Neural cell (in vitro differentiated cells): ENCODE results near the gene PCDH9. TPM values are rescaled to one million over a fixed set of nuclear protein-coding genes. Genes with fewer than 3 reads are reported as not detected.
A peak's percentile ranks its signal among the peaks of the same experiment; 100 is the strongest.

ENCODE experiments used
- H2AFZ ChIP-seq: fragments of 200-600, 300-800 bp; sonication (generic), shearing (Covaris generic); 2 replicates; pipeline ENCODE4 v1.6.0; 2014; ENCODE audit warnings: low read depth, mild to moderate bottlenecking, antibody characterized with exemption, low read length, moderate library complexity
- H3F3A ChIP-seq: fragments of 200-600 bp; shearing (Covaris generic); 2 replicates; pipeline ENCODE4 v1.6.1; 2016; ENCODE audit warnings: mild to moderate bottlenecking, moderate library complexity, mixed read lengths, antibody characterized with exemption, low read length; ENCODE audit not compliant: insufficient read depth, poor library complexity, severe bottlenecking
- H3K27ac ChIP-seq: fragments of 200-600, 300-800 bp; sonication (generic), shearing (Covaris generic); 2 replicates; pipeline ENCODE4 v1.5.1; 2014; ENCODE audit warnings: mild to moderate bottlenecking, low read length, moderate library complexity
- H3K27me3 ChIP-seq: fragments of 300-800, 200-600 bp; sonication (generic), shearing (Covaris generic); 2 replicates; pipeline ENCODE4 v1.6.0; 2014; ENCODE audit warnings: mild to moderate bottlenecking, low read depth, low read length, moderate library complexity; ENCODE audit not compliant: insufficient read depth
- H3K36me3 ChIP-seq: fragments of 300-800, 200-600 bp; sonication (generic), shearing (Covaris generic); 2 replicates; pipeline ENCODE4 v1.5.1; 2014; ENCODE audit warnings: mild to moderate bottlenecking, antibody characterized with exemption, low read length, moderate library complexity; ENCODE audit not compliant: insufficient read depth
- H3K4me2 ChIP-seq: fragments of 300-800, 200-600 bp; sonication (generic), shearing (Covaris generic); 2 replicates; pipeline ENCODE4 v1.6.0; 2014; ENCODE audit warnings: mild to moderate bottlenecking, low read length
- H3K4me3 ChIP-seq: fragments of 300-800, 200-600 bp; sonication (generic), shearing (Covaris generic); 2 replicates; pipeline ENCODE4 v1.5.1; 2014; ENCODE audit warnings: mild to moderate bottlenecking, low read length, moderate library complexity
- H3K79me2 ChIP-seq: fragments of 200-600 bp; shearing (Covaris generic); replicated peaks from 2 replicates; pipeline ENCODE4 v1.6.0; 2014; ENCODE audit warnings: mild to moderate bottlenecking, low read length, moderate library complexity; ENCODE audit not compliant: insufficient read depth
- H3K9ac ChIP-seq: fragments of 300-800, 200-600 bp; sonication (generic), shearing (Covaris generic); 2 replicates; pipeline ENCODE4 v1.6.1; 2016; ENCODE audit warnings: mild to moderate bottlenecking, low read length, mixed read lengths
- H3K9me2 ChIP-seq: fragments of 200-600 bp; shearing (Covaris generic); 2 replicates; pipeline ENCODE4 v1.6.1; 2016; ENCODE audit warnings: mild to moderate bottlenecking, low read length, mixed read lengths; ENCODE audit not compliant: insufficient read depth
- H3K9me3 ChIP-seq: fragments of 200-600, 300-800 bp; sonication (generic), shearing (Covaris generic); 2 replicates; pipeline ENCODE4 v1.6.1; 2016; ENCODE audit warnings: mild to moderate bottlenecking, mixed run types, low read length, moderate library complexity, mixed read lengths
- H4K20me1 ChIP-seq: fragments of 200-600 bp; shearing (Covaris generic); 2 replicates; pipeline ENCODE4 v1.6.1; 2016; ENCODE audit warnings: mild to moderate bottlenecking, mixed run types; ENCODE audit not compliant: insufficient read depth
- EP300 ChIP-seq: fragments of 450-650 bp; conservative IDR thresholded peaks from 2 replicates; pipeline ENCODE4 v1.6.1; 2014; ENCODE audit warnings: antibody characterized with exemption, mild to moderate bottlenecking, moderate library complexity; ENCODE audit not compliant: poor library complexity, severe bottlenecking
- EZH2 ChIP-seq: fragments of 200-600, 300-800 bp; shearing (Covaris generic), sonication (generic); IDR thresholded peaks from 2 replicates; pipeline ENCODE4 v1.6.1; 2014; ENCODE audit warnings: antibody characterized with exemption, low read length, borderline replicate concordance, mild to moderate bottlenecking; ENCODE audit not compliant: insufficient read depth, poor library complexity, severe bottlenecking
- MXI1 ChIP-seq: fragments of 450-650 bp; conservative IDR thresholded peaks from 2 replicates; pipeline ENCODE4 v1.6.1; 2014; ENCODE audit warnings: antibody characterized with exemption, mild to moderate bottlenecking; ENCODE audit not compliant: poor library complexity, severe bottlenecking
- POLR2AphosphoS5 ChIP-seq: IDR thresholded peaks from 2 replicates; pipeline ENCODE4 v1.6.1; 2012
- RAD21 ChIP-seq: fragments of 450-650 bp; conservative IDR thresholded peaks from 2 replicates; pipeline ENCODE4 v1.6.1; 2014; ENCODE audit warnings: antibody characterized with exemption, mild to moderate bottlenecking, moderate library complexity
- SMC3 ChIP-seq: fragments of 450-650 bp; conservative IDR thresholded peaks from 2 replicates; pipeline ENCODE4 v1.6.1; 2014; ENCODE audit warnings: antibody characterized with exemption, mild to moderate bottlenecking, moderate library complexity; ENCODE audit not compliant: poor library complexity
- TAF1 ChIP-seq: IDR thresholded peaks from 2 replicates; pipeline ENCODE4 v1.6.1; 2012; ENCODE audit warnings: low read depth
- polyA plus RNA-seq: library from polyadenylated mRNA; depleted of rRNA; stranded (reverse); fragments of >200 nt; gene quantifications from 2 replicates; pipeline ENCODE4 v1.2.3, GENCODE V29; 2014
- TF ChIP-seq, protein P1 (sequence below): IDR thresholded peaks from 2 replicates; pipeline ENCODE4 v1.6.1; 2012; ENCODE audit warnings: borderline replicate concordance
- TF ChIP-seq, protein P2 (sequence below): fragments of 450-650 bp; IDR thresholded peaks from 2 replicates; pipeline ENCODE4 v1.5.1; 2014; ENCODE audit warnings: antibody characterized with exemption, mild to moderate bottlenecking, moderate library complexity; ENCODE audit not compliant: poor library complexity, severe bottlenecking

Gene PCDH9
- polyA plus RNA-seq, 1 donor from 2014 or later: 4.6 TPM

DNA sequence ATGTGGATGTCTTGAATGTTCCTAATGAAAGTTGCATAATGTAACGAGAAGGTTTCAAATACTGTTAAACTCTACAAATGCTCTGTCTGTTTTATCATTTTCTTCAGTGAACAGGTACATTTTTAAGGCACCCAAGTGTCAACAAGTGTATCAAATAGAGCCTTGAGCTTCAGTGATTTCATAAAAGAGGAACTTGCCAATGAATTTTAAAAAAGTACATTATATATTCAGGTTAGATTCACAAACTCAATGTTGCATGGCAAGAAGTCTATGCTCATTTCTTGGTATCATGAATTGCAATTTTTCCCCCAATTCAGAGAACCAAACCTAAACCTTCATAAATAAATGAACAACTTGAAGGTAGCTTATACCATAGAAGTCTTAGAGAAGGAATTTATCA is 838.8 kb downstream of the PCDH9 start:
- H3K9ac ChIP-seq: no peak overlapping the region
- no peaks in the 10 kb centered on the region for H4K20me1 ChIP-seq
- H3K27ac ChIP-seq: no peak overlapping the region
- H3K4me3 ChIP-seq: no peak overlapping the region
- H3K4me2 ChIP-seq: no peak overlapping the region
- H3F3A ChIP-seq: no peaks in the 10 kb centered on the region
- no peaks in the 10 kb centered on the region for H3K36me3 ChIP-seq
- no peak for TF ChIP-seq POLR2AphosphoS5
- TF ChIP-seq EZH2: no peak
- TF ChIP-seq RAD21: no peak
- no peaks in the 10 kb centered on the region for H3K9me3 ChIP-seq
- H3K27me3 ChIP-seq: no peaks in the 10 kb centered on the region
- no peak overlapping the region for H2AFZ ChIP-seq
- no peaks in the 10 kb centered on the region for H3K79me2 ChIP-seq
- H3K9me2 ChIP-seq: no peaks in the 10 kb centered on the region

DNA sequence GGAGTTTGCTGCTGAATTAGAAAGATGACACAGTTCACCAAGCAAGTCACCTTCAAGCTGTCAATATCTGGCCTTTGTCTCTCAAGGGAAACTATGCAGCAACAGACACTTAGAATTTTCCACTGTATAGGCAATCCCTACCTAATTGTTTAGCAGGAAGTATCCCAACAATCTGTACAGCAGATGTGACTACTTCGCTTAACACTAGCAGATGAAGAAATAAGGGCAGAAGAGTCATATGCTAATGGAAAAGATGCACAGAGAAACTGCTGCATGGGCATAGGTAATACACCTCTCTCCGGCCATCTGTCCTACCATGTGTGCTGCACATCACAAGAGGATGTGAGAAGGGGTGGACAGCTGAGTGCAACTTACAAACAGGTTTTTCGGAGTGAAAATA is 851.2 kb downstream of the PCDH9 start:
- no peaks in the 10 kb centered on the region for H3K79me2 ChIP-seq
- no peaks in the 10 kb centered on the region for H3K36me3 ChIP-seq
- no peaks in the 10 kb centered on the region for H4K20me1 ChIP-seq

More for the DNA sequence above, 851.2 kb downstream of the PCDH9 start:
- Histone ChIP-seq H3K9me3 (no peaks in the 10 kb centered on the region), H3K9ac (no peak overlapping the region), H3K9me2 (no peaks in the 10 kb centered on the region), H3K27me3 (no peaks in the 10 kb centered on the region), H3K4me2 (no peak overlapping the region), H2AFZ (no peak overlapping the region), H3F3A (no peaks in the 10 kb centered on the region), H3K27ac (peak overlapping the region; percentile 22), H3K4me3 (no peak overlapping the region)
- TF ChIP-seq MXI1 (no peak), EZH2 (no peak), TAF1 (no peak), POLR2AphosphoS5 (no peak), SMC3 (no peak), EP300 (no peak), RAD21 (no peak)
- TF ChIP-seq, protein P1, sequence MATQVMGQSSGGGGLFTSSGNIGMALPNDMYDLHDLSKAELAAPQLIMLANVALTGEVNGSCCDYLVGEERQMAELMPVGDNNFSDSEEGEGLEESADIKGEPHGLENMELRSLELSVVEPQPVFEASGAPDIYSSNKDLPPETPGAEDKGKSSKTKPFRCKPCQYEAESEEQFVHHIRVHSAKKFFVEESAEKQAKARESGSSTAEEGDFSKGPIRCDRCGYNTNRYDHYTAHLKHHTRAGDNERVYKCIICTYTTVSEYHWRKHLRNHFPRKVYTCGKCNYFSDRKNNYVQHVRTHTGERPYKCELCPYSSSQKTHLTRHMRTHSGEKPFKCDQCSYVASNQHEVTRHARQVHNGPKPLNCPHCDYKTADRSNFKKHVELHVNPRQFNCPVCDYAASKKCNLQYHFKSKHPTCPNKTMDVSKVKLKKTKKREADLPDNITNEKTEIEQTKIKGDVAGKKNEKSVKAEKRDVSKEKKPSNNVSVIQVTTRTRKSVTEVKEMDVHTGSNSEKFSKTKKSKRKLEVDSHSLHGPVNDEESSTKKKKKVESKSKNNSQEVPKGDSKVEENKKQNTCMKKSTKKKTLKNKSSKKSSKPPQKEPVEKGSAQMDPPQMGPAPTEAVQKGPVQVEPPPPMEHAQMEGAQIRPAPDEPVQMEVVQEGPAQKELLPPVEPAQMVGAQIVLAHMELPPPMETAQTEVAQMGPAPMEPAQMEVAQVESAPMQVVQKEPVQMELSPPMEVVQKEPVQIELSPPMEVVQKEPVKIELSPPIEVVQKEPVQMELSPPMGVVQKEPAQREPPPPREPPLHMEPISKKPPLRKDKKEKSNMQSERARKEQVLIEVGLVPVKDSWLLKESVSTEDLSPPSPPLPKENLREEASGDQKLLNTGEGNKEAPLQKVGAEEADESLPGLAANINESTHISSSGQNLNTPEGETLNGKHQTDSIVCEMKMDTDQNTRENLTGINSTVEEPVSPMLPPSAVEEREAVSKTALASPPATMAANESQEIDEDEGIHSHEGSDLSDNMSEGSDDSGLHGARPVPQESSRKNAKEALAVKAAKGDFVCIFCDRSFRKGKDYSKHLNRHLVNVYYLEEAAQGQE: no peak
- TF ChIP-seq, protein P2, sequence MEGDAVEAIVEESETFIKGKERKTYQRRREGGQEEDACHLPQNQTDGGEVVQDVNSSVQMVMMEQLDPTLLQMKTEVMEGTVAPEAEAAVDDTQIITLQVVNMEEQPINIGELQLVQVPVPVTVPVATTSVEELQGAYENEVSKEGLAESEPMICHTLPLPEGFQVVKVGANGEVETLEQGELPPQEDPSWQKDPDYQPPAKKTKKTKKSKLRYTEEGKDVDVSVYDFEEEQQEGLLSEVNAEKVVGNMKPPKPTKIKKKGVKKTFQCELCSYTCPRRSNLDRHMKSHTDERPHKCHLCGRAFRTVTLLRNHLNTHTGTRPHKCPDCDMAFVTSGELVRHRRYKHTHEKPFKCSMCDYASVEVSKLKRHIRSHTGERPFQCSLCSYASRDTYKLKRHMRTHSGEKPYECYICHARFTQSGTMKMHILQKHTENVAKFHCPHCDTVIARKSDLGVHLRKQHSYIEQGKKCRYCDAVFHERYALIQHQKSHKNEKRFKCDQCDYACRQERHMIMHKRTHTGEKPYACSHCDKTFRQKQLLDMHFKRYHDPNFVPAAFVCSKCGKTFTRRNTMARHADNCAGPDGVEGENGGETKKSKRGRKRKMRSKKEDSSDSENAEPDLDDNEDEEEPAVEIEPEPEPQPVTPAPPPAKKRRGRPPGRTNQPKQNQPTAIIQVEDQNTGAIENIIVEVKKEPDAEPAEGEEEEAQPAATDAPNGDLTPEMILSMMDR: no peak
